Endothelial cell of umbilical vein (primary cell): ENCODE data around the gene SHISA6. TPM values are rescaled to one million over a fixed set of nuclear protein-coding genes. Genes with fewer than 3 reads are reported as not detected.

ENCODE experiments used
- BruUV-seq: library from RNA; stranded (reverse); fragments of 400-500 nt; replicated peaks from 2 replicates; lab custom pipeline; 2021; lab: Mats Ljungman, UMichigan
- CTCF ChIA-PET: fragments of 300-600, 350-600 bp; sonication (Branson Sonifier 250); formaldehyde crosslinking; loops from one replicate; lab custom pipeline; 2021; ENCODE audit warnings: antibody characterized with exemption, inconsistent platforms; lab: Charles Lee
- POLR2A ChIA-PET: fragments of 300-600, 350-600 bp; sonication (Branson Sonifier 250); formaldehyde crosslinking; loops from one replicate; lab custom pipeline; 2021; ENCODE audit warnings: antibody characterized with exemption, inconsistent platforms; lab: Charles Lee
- DNase-seq: peaks from one replicate; pipeline ENCODE4 v3.0.0-alpha.2; 2011; ENCODE audit warnings: low read depth, low spot score
- FAIRE-seq: peaks from 2 replicates; lab custom pipeline; 2011; peaks lifted over from hg19 to GRCh38; lab: Jason Lieb, UNC
- H2AFZ ChIP-seq: 2 replicates; pipeline ENCODE4 v1.6.0; 2012; ENCODE audit warnings: low read depth, low read length, control low read depth, inconsistent platforms
- H3K27ac ChIP-seq: 2 replicates; pipeline ENCODE4 v1.5.1; 2011; ENCODE audit warnings: low read depth, mild to moderate bottlenecking, control low read depth, low read length, moderate library complexity; ENCODE audit not compliant: insufficient read depth
- H3K27me3 ChIP-seq, 2 experiments: 2 replicates each; pipeline versions ENCODE4 v1.6.0 to v1.6.1; 2011; ENCODE audit warnings: low read length in 2 of 2, mixed read lengths in 1 of 2; ENCODE audit not compliant: control insufficient read depth in 2 of 2, insufficient read depth in 2 of 2
- H3K36me3 ChIP-seq, 2 experiments: 2 replicates in 1 of 2; 3 replicates in 1 of 2; pipeline ENCODE4 v1.5.1; 2011; ENCODE audit warnings: low read length in 2 of 2, mild to moderate bottlenecking in 1 of 2, moderate library complexity in 1 of 2; ENCODE audit not compliant: control insufficient read depth in 2 of 2, insufficient read depth in 2 of 2; ENCODE audit errors: extremely low read depth in 1 of 2
- H3K4me1 ChIP-seq: 3 replicates; pipeline ENCODE4 v1.5.1; 2011; ENCODE audit warnings: mild to moderate bottlenecking, low read length; ENCODE audit not compliant: control insufficient read depth, insufficient read depth; ENCODE audit errors: extremely low read depth
- H3K4me2 ChIP-seq: 2 replicates; pipeline ENCODE4 v1.6.1; 2011; ENCODE audit warnings: low read length, control low read depth, mixed read lengths; ENCODE audit not compliant: insufficient read depth
- H3K4me3 ChIP-seq, 3 experiments: fragments of 200-600 bp in 1 of 3; sonication (generic), shearing (Covaris generic) in 1 of 3; replicated peaks in 1 of 3; 2 replicates each; pipeline ENCODE4 v1.5.1; 2011 to 2016; ENCODE audit warnings: control low read depth in 3 of 3, low read length in 3 of 3, mild to moderate bottlenecking in 2 of 3, inconsistent platforms in 1 of 3, low read depth in 1 of 3, moderate library complexity in 1 of 3; ENCODE audit not compliant: insufficient read depth in 1 of 3
- H3K79me2 ChIP-seq: 2 replicates; pipeline ENCODE4 v1.6.0; 2012; ENCODE audit warnings: low read length, inconsistent platforms; ENCODE audit not compliant: control insufficient read depth, insufficient read depth
- H3K9ac ChIP-seq: replicated peaks from 2 replicates; pipeline ENCODE3; 2011; ENCODE audit warnings: low read length, control low read depth; ENCODE audit not compliant: insufficient read depth; ENCODE audit errors: extremely low read depth
- H3K9me1 ChIP-seq: replicated peaks from 3 replicates; pipeline ENCODE4 v1.6.0; 2011; ENCODE audit warnings: mild to moderate bottlenecking, low read length; ENCODE audit not compliant: control insufficient read depth, insufficient read depth; ENCODE audit errors: extremely low read depth
- H3K9me3 ChIP-seq: replicated peaks from 2 replicates; pipeline ENCODE4 v1.5.1; 2012; ENCODE audit warnings: low read length, inconsistent platforms; ENCODE audit not compliant: control insufficient read depth, insufficient read depth
- H4K20me1 ChIP-seq: replicated peaks from 2 replicates; pipeline ENCODE3; 2011; ENCODE audit warnings: mild to moderate bottlenecking, low read length; ENCODE audit not compliant: control insufficient read depth, insufficient read depth; ENCODE audit errors: extremely low read depth
- CTCF ChIP-seq, 2 donors: IDR thresholded peaks; 1 replicate in 1 of 2; 2 replicates in 1 of 2; pipeline ENCODE4 v1.5.1; 2011; ENCODE audit warnings: low read length in 2 of 2, mild to moderate bottlenecking in 2 of 2, moderate library complexity in 2 of 2, control low read depth in 1 of 2, inconsistent platforms in 1 of 2, low read depth in 1 of 2; ENCODE audit not compliant: insufficient read depth in 1 of 2; ENCODE audit errors: extremely low read depth in 1 of 2
- EZH2 ChIP-seq: IDR thresholded peaks from 2 replicates; pipeline ENCODE4 v1.6.1; 2012; ENCODE audit warnings: borderline replicate concordance, low read depth, mild to moderate bottlenecking, moderate library complexity, low read length, inconsistent platforms; ENCODE audit not compliant: severe bottlenecking
- FOS ChIP-seq: IDR thresholded peaks from 2 replicates; pipeline ENCODE4 v1.6.1; 2011; ENCODE audit warnings: mild to moderate bottlenecking, low read length, moderate library complexity, borderline replicate concordance; ENCODE audit not compliant: insufficient read depth
- GATA2 ChIP-seq: IDR thresholded peaks from 2 replicates; pipeline ENCODE4 v1.7.0; 2011; ENCODE audit warnings: low read depth, mild to moderate bottlenecking, moderate library complexity, mixed read lengths, low read length; ENCODE audit not compliant: insufficient read length, insufficient read depth
- JUN ChIP-seq: IDR thresholded peaks from 2 replicates; pipeline ENCODE4 v1.6.1; 2011; ENCODE audit warnings: borderline replicate concordance, low read depth; ENCODE audit not compliant: insufficient read length, insufficient read depth
- MYC ChIP-seq: IDR thresholded peaks from one replicate; pipeline ENCODE4 v1.6.1; 2011; ENCODE audit warnings: mild to moderate bottlenecking, low read depth, low read length
- POLR2AphosphoS5 ChIP-seq: IDR thresholded peaks from 2 replicates; pipeline ENCODE4 v1.6.1; 2012; ENCODE audit warnings: low read depth, mild to moderate bottlenecking, control low read depth, low read length, moderate library complexity; ENCODE audit not compliant: insufficient read depth
- dilution Hi-C: fragments of 300-500 bp; cut with MboI; formaldehyde crosslinking; loops from one replicate; pipeline ENCODE4 v1.15.0; 2019; ENCODE audit warnings: low sequenced_read_pairs; ENCODE audit not compliant: extremely low pct_ligation_motif_present
- intact Hi-C: fragments of 100-400 bp; cut with micrococcal nuclease; formaldehyde crosslinking; loops from one replicate; pipeline ENCODE4 v1.10.0; 2022
- polyA plus RNA-seq, 4 experiments: library from polyadenylated mRNA; depleted of rRNA in 3 of 4; stranded (reverse) in 3 of 4; unstranded in 1 of 4; fragments of >200 nt; gene quantifications; 2 replicates each; pipeline versions ENCODE4 v1.2.1 to v1.2.3, GENCODE V29; 2011 to 2012; ENCODE audit warnings: missing spikeins in 1 of 4
- total RNA-seq: library from RNA; stranded (reverse); gene quantifications from 2 replicates; pipeline ENCODE4 v1.2.3, GENCODE V29; 2021

Gene SHISA6
- total and polyA plus RNA-seq, 2 donors (not counting 3 experiments of a cell fraction or from before 2014, with no cell fraction given), result not detected

DNA sequence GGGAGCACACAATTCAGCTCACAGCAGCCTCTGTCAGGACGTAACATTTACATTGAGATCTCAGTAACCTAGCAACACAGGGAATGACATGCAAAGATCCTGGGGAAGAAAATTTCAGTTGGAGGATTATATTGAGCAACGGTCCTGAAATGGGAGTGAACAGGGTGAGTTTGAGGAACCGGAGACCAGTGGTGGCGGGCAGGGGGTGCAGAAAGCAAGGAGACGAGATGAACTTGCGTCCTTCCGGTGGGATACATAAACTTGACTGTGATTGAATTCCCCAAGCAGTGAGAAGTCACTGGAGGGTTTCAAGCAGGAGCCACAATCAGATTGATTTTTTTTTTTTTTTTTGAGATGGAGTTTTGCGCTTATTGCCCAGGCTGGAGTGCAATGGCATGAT is 51.5 kb downstream of the SHISA6 start:
- DNase-seq (no peak), FAIRE-seq (no peak)
- Histone ChIP-seq H3K36me3 (no peaks in the 10 kb centered on the region), H2AFZ (no peak overlapping the region), H3K9me1 (no peaks in the 10 kb centered on the region), H3K9ac (no peak overlapping the region), H3K4me3 (no peak overlapping the region), H3K4me2 (no peak overlapping the region), H3K27ac (no peak overlapping the region), H3K4me1 (no peaks in the 10 kb centered on the region), H3K79me2 (no peaks in the 10 kb centered on the region), H3K9me3 (peaks cover 2% of the 10 kb centered on the region), H3K27me3 (no peaks in the 10 kb centered on the region), H4K20me1 (no peaks in the 10 kb centered on the region)
- no TSS peak for BruUV-seq
- dilution Hi-C loops (no loop called here), intact Hi-C loops (no loop called here)
- POLR2A ChIA-PET, result no interaction called here
- TF ChIP-seq CTCF (IDR thresholded peaks at IDR 0.05; ENCODE audit: extremely low read depth in 1 of 2, insufficient read depth in 1 of 2, low read depth in 1 of 2, low read length in 2 of 2) (no peak), MYC (no peak), JUN (no peak), POLR2AphosphoS5 (no peak), EZH2 (no peak), GATA2 (no peak), FOS (no peak)
- CTCF ChIA-PET, result no interaction called here
